Lower leg skin (tissue), 4 donors: Measurements from ENCODE around the gene BTBD18. TPM values are rescaled to one million over a fixed set of nuclear protein-coding genes. Genes with fewer than 3 reads are reported as not detected.

Source experiments
- DNase-seq, 2 donors: peaks; one replicate each; pipeline ENCODE4 v3.0.0-alpha.2; 2019; ENCODE audit warnings: low spot score in 2 of 2
- H3K4me3 ChIP-seq: fragments of 200-600 bp; sonication (generic); 2 replicates; pipeline ENCODE4 v1.5.1; 2017; ENCODE audit warnings: mild to moderate bottlenecking, low read depth; ENCODE audit not compliant: poor library complexity, severe bottlenecking
- CTCF ChIP-seq, 3 donors: fragments of 450-650 bp; IDR thresholded peaks; one replicate each; pipeline ENCODE4 v1.5.1; 2016; ENCODE audit warnings: antibody characterized with exemption in 3 of 3, mild to moderate bottlenecking in 3 of 3, moderate library complexity in 2 of 3
- POLR2A ChIP-seq, 2 donors: fragments of 450-650 bp; IDR thresholded peaks; one replicate each; pipeline ENCODE4 v1.6.1; 2016 to 2017; ENCODE audit warnings: antibody characterized with exemption in 2 of 2, mild to moderate bottlenecking in 1 of 2, moderate library complexity in 1 of 2
- WGBS, 2 donors: methylation state at CpG; one replicate each; pipeline ENCODE4 v1.1.5; 2018; 5-methylcytosine and 5-hydroxymethylcytosine counted together
- intact Hi-C: fragments of 100-400 bp; cut with DNase I; formaldehyde crosslinking; loops from one replicate; pipeline ENCODE4 v1.15.0; 2023; ENCODE audit warnings: low total_unique reads
- total RNA-seq, 4 donors: library from RNA; depleted of rRNA; stranded (reverse); fragments of >200 nt; gene quantifications; one replicate each; pipeline ENCODE4 v1.1.0, GENCODE V29; 2016

Gene BTBD18
- total RNA-seq, 4 donors from 2014 or later: not detected

DNA sequence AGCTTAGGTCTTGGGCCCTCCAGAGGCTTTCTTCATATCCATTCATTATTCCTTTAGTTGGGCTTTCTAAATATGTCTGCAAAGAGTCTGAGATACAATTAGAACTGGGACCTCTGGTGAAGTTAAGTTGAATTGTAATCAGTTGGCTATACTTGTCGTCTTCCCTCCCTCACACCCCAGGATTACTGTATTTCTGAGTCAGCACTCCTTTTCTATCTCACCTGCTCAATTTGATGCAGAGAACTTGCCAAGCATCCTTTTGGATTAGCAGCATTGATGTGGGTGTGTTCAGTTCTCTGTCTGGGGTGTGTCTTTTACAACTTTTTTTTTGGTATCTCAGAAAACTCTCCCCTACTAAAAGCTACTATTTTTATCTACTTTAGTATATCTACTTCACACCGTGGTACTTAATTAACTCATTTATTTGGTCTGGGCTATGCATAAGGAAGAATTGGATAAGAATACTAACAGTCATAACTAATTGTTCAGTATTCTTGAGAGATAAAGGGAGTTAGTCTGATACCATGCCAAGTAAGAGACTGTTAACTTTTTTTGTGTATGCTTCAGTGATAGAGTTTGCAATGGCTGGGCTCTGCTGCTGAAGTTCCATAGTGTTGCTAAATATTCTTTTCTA is 25.1 kb upstream of the BTBD18 start:
- 19 to 34% methylated on average over 2 of the region's 2 CpGs for WGBS, 2 donors
- H3K4me3 ChIP-seq: no peak overlapping the region
- TF ChIP-seq CTCF (IDR thresholded peaks at IDR 0.05) (no peak), POLR2A (IDR thresholded peaks at IDR 0.05) (no peak)
- intact Hi-C loops: no loop called here
- no peak for DNase-seq

- TF ChIP-seq CTCF (IDR thresholded peaks at IDR 0.05) (no peak), POLR2A (IDR thresholded peaks at IDR 0.05) (no peak)
- DNase-seq: no peak
- 57 to 58% methylated on average over 3 of the region's 3 CpGs for WGBS, 2 donors
- H3K4me3 ChIP-seq: no peak overlapping the region
- intact Hi-C loops: no loop called here
Observed at GRCh38 chr11:57776031-57776521, 24.5 kb upstream of the BTBD18 start.

- no peak for DNase-seq
- H3K4me3 ChIP-seq: no peak overlapping the region
- TF ChIP-seq POLR2A (IDR thresholded peaks at IDR 0.05) (no peak), CTCF (IDR thresholded peaks at IDR 0.05) (no peak)
- intact Hi-C loops: no loop called here
- WGBS, 2 donors: 47 to 54% methylated on average over 5 of the region's 5 CpGs
Observed at GRCh38 chr11:57775491-57775890, 23.9 kb upstream of the BTBD18 start.

- no peak overlapping the region for H3K4me3 ChIP-seq
- DNase-seq: no peak
- WGBS, 2 donors: 69 to 72% methylated on average over 5 of the region's 5 CpGs
- no peak for TF ChIP-seq CTCF (IDR thresholded peaks at IDR 0.05)
- no peak for TF ChIP-seq POLR2A (IDR thresholded peaks at IDR 0.05)
- intact Hi-C loops: no loop called here
Observed at GRCh38 chr11:57773026-57773598, 21.5 kb upstream of the BTBD18 start.

DNA sequence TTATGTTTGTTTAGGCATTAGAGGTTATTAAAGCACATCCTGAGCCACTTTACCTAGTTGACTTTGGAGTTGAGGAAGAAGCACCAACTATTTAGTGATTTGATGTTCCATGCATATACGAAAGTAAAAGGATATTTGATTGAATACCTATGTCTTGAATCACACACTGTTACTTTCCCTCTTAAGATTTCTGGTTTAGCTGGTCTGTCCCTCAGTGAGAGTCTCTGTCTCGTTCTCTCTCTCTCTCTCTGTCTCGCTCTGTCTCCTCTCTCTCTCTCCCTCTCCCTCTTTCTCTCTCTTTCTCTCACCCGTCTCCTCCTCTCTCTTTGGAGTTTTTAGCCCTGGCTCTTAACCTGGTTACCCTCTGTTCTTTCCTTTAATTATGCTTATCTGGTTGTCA is 20.9 kb upstream of the BTBD18 start:
- intact Hi-C loops: no loop called here
- H3K4me3 ChIP-seq: no peak overlapping the region
- no peak for DNase-seq
- TF ChIP-seq POLR2A (IDR thresholded peaks at IDR 0.05): no peak
- TF ChIP-seq CTCF (IDR thresholded peaks at IDR 0.05): no peak
- WGBS, 2 donors: 53 to 63% methylated on average over 4 of the region's 4 CpGs
